Activated CD4-positive, alpha-beta T cell treated with anti-CD3 and anti-CD28 coated beads for 36 hours (primary cell): Measurements from ENCODE around the gene ENOX1. TPM values are rescaled to one million over a fixed set of nuclear protein-coding genes. Genes with fewer than 3 reads are reported as not detected.

ENCODE experiments used
- ATAC-seq: fragments of 200-7000 bp; cut with Tn5 transposase; one replicate; pipeline ENCODE4 v1.10.0; 2021; ENCODE audit warnings: mild to moderate bottlenecking, moderate library complexity
- CTCF ChIA-PET: fragments of 350-600 bp; sonication (Branson Sonifier 250); formaldehyde crosslinking; loops from one replicate; lab custom pipeline; 2021; ENCODE audit warnings: antibody characterized with exemption; lab: Charles Lee
- POLR2A ChIA-PET: fragments of 350-600 bp; sonication (Branson Sonifier 250); formaldehyde crosslinking; loops from one replicate; lab custom pipeline; 2021; ENCODE audit warnings: antibody characterized with exemption, inconsistent platforms; lab: Charles Lee
- DNase-seq: peaks from one replicate; pipeline ENCODE4 v3.0.0-alpha.2; 2020
- H3K27ac Mint-ChIP-seq: one replicate; pipeline ENCODE4 v1.8.0; 2021; ENCODE audit warnings: mixed read lengths
- H3K27me3 Mint-ChIP-seq: one replicate; pipeline ENCODE4 v1.8.0; 2021; ENCODE audit warnings: mixed read lengths
- H3K36me3 Mint-ChIP-seq: one replicate; pipeline ENCODE4 v1.8.0; 2021; ENCODE audit warnings: low read depth, mixed read lengths
- H3K4me1 Mint-ChIP-seq: one replicate; pipeline ENCODE4 v1.8.0; 2021; ENCODE audit warnings: mixed read lengths
- H3K4me3 Mint-ChIP-seq: one replicate; pipeline ENCODE4 v1.8.0; 2021; ENCODE audit warnings: mild to moderate bottlenecking, moderate library complexity, mixed read lengths
- H3K9me3 Mint-ChIP-seq: one replicate; pipeline ENCODE4 v1.8.0; 2021; ENCODE audit warnings: low read depth, mixed read lengths
- intact Hi-C, 2 experiments: fragments of 100-400 bp; cut with DNase I in 1 of 2; cut with micrococcal nuclease in 1 of 2; formaldehyde crosslinking; loops; one replicate each; pipeline versions ENCODE4 v1.14.2 to v1.15.1; 2022 to 2024; cut with DNase I, micrococcal nuclease
- total RNA-seq, 2 experiments: library from RNA; stranded (reverse); gene quantifications; one replicate each; pipeline ENCODE4 v1.2.3, GENCODE V29; 2021

Gene ENOX1
- total RNA-seq, 2 experiments from 2014 or later = 0.28 to 0.48 TPM

- H3K4me1 Mint-ChIP-seq = no peaks in the 10 kb centered on the region
- H3K27me3 Mint-ChIP-seq = no peaks in the 10 kb centered on the region
- H3K27ac Mint-ChIP-seq = no peak overlapping the region
- H3K4me3 Mint-ChIP-seq = no peak overlapping the region
- ChIA-PET POLR2A (no interaction called here), CTCF (interaction anchor here (0.8 kb wide), 1 partner anchor 8 kb away, joined by 3 read pairs; no protein-coding TSS in a partner anchor)
- H3K36me3 Mint-ChIP-seq = no peaks in the 10 kb centered on the region
- ATAC-seq = no peak
- intact Hi-C loops = no loop called here
- H3K9me3 Mint-ChIP-seq = no peaks in the 10 kb centered on the region
- no peak for DNase-seq
Measured at GRCh38 chr13:43510956-43511901, 275.5 kb downstream of the ENOX1 start.

DNA sequence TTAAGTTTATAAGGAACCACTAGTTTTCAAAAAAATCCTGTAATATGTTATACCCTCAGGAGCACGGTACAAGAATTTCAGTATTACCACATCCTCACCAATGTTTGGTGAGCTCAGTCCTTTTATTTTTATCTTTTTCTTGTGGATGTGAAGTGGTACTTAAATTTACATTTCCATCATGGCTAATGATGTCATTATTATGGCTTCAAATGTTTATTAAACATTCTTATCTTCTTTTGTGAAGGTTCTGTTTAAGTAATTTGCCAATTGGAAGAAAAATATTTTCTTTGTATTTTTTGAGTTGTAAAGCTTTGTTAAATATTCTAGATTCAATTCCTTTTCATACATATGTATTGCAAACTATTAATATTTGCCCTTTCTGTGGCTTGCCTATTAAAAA lies 291.0 kb downstream of the ENOX1 start:
- CTCF ChIA-PET = no interaction called here
- Mint-ChIP-seq H3K9me3 (peaks cover 2% of the 10 kb centered on the region), H3K27ac (no peak overlapping the region), H3K27me3 (peaks cover 12% of the 10 kb centered on the region), H3K36me3 (no peaks in the 10 kb centered on the region), H3K4me3 (no peak overlapping the region), H3K4me1 (no peaks in the 10 kb centered on the region)
- POLR2A ChIA-PET = no interaction called here
- ATAC-seq (no peak), DNase-seq (no peak)
- intact Hi-C loops = no loop called here

DNA sequence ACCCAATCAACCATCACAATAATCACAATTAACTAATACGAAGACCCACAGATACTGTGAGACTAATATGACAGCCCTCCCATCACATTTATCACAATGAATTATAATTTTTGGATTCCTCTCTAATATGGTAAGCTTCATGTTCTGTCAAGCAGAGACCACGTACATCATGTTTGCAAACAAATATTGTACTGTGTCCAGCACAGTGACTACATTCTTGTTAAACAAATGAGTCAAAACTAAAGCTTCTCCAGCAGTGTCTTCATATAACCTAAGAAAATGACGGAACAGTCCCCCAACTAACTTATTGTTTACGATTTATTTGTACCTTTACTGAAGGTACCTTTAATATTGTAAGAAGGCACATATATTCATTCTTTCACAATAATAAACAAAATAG lies 292.6 kb downstream of the ENOX1 start:
- POLR2A ChIA-PET = no interaction called here
- intact Hi-C loops = no loop called here
- Mint-ChIP-seq H3K9me3 (peaks cover 2% of the 10 kb centered on the region), H3K4me1 (no peaks in the 10 kb centered on the region), H3K27ac (no peak overlapping the region), H3K27me3 (peaks cover 3% of the 10 kb centered on the region), H3K36me3 (no peaks in the 10 kb centered on the region), H3K4me3 (no peak overlapping the region)
- DNase-seq (no peak), ATAC-seq (no peak)
- CTCF ChIA-PET = interaction anchor here (0.7 kb wide), 1 partner anchor 53 kb away, joined by 3 read pairs; no protein-coding TSS in a partner anchor

- POLR2A ChIA-PET = no interaction called here
- H3K4me1 Mint-ChIP-seq = no peaks in the 10 kb centered on the region
- CTCF ChIA-PET = interaction anchor here (0.7 kb wide), 1 partner anchor 52 kb away, joined by 3 read pairs; no protein-coding TSS in a partner anchor
- H3K4me3 Mint-ChIP-seq = no peak overlapping the region
- peaks cover 3% of the 10 kb centered on the region for H3K27me3 Mint-ChIP-seq
- H3K27ac Mint-ChIP-seq = no peak overlapping the region
- DNase-seq (no peak), ATAC-seq (no peak)
- peaks cover 2% of the 10 kb centered on the region for H3K9me3 Mint-ChIP-seq
- H3K36me3 Mint-ChIP-seq = no peaks in the 10 kb centered on the region
- intact Hi-C loops = no loop called here
Measured at GRCh38 chr13:43493496-43494000, 293.2 kb downstream of the ENOX1 start.

GRCh38 chr13:43492745-43493144 lies 294.0 kb downstream of the ENOX1 start:
- ATAC-seq (no peak), DNase-seq (no peak)
- intact Hi-C loops = no loop called here
- ChIA-PET POLR2A (no interaction called here), CTCF (interaction anchor here (0.8 kb wide), 1 partner anchor 16 kb away, joined by 3 read pairs; no protein-coding TSS in a partner anchor)
- no peak overlapping the region for H3K4me3 Mint-ChIP-seq
- H3K27ac Mint-ChIP-seq = no peak overlapping the region
- H3K27me3 Mint-ChIP-seq = no peaks in the 10 kb centered on the region
- no peaks in the 10 kb centered on the region for H3K36me3 Mint-ChIP-seq
- no peaks in the 10 kb centered on the region for H3K4me1 Mint-ChIP-seq
- H3K9me3 Mint-ChIP-seq = no peaks in the 10 kb centered on the region

DNA sequence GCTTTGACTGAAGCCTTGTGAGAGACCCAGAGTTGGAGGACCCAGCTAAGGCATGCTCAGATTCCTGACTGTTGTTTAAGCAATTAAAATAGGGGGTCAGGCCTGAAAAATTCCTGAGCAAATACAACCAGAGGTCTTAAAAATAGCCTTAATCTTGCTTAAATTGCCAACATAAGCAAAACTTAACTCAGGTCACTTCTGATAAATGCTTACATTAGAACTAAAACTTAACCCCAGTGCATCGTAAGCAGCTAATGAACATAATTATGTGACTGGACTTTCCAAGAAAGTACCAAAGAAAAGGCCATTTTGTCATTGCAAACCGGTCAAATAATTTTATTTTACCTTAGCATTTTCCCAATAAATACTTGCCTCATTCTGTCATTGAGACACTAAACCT lies 294.5 kb downstream of the ENOX1 start:
- no peaks in the 10 kb centered on the region for H3K36me3 Mint-ChIP-seq
- ChIA-PET CTCF (interaction anchor here (0.8 to 1.1 kb wide), 2 partner anchors 12 to 16 kb away, joined by 3 to 4 read pairs; no protein-coding TSS in a partner anchor), POLR2A (no interaction called here)
- intact Hi-C loops = no loop called here
- H3K9me3 Mint-ChIP-seq = no peaks in the 10 kb centered on the region
- H3K27ac Mint-ChIP-seq = no peak overlapping the region
- no peaks in the 10 kb centered on the region for H3K4me1 Mint-ChIP-seq
- H3K27me3 Mint-ChIP-seq = no peaks in the 10 kb centered on the region
- DNase-seq (no peak), ATAC-seq (no peak)
- H3K4me3 Mint-ChIP-seq = no peak overlapping the region

GRCh38 chr13:43489233-43489632 lies 297.5 kb downstream of the ENOX1 start:
- H3K4me3 Mint-ChIP-seq = no peak overlapping the region

GRCh38 chr13:43487885-43488284 lies 298.9 kb downstream of the ENOX1 start:
- intact Hi-C loops = no loop called here
- H3K27ac Mint-ChIP-seq = no peak overlapping the region

More at GRCh38 chr13:43489233-43489632, 297.5 kb downstream of the ENOX1 start:
- ChIA-PET POLR2A (no interaction called here), CTCF (interaction anchor here (1.1 kb wide), 1 partner anchor 20 kb away, joined by 3 read pairs; no protein-coding TSS in a partner anchor)
- Mint-ChIP-seq H3K4me1 (peaks cover 5% of the 10 kb centered on the region), H3K27me3 (no peaks in the 10 kb centered on the region), H3K27ac (no peak overlapping the region), H3K9me3 (no peaks in the 10 kb centered on the region), H3K36me3 (no peaks in the 10 kb centered on the region)
- no peak for DNase-seq
- ATAC-seq = no peak
- intact Hi-C loops = no loop called here

GRCh38 chr13:43487461-43487860 lies 299.3 kb downstream of the ENOX1 start:
- Mint-ChIP-seq H3K4me3 (no peak overlapping the region), H3K27ac (no peak overlapping the region), H3K4me1 (peaks cover 7% of the 10 kb centered on the region), H3K36me3 (no peaks in the 10 kb centered on the region), H3K27me3 (no peaks in the 10 kb centered on the region), H3K9me3 (no peaks in the 10 kb centered on the region)
- ChIA-PET POLR2A (no interaction called here), CTCF (no interaction called here)
- intact Hi-C loops = no loop called here
- no peak for DNase-seq
- ATAC-seq = no peak

More at GRCh38 chr13:43487885-43488284, 298.9 kb downstream of the ENOX1 start:
- no peaks in the 10 kb centered on the region for H3K27me3 Mint-ChIP-seq
- POLR2A ChIA-PET = no interaction called here
- no peaks in the 10 kb centered on the region for H3K9me3 Mint-ChIP-seq
- no peaks in the 10 kb centered on the region for H3K36me3 Mint-ChIP-seq
- H3K4me3 Mint-ChIP-seq = no peak overlapping the region
- peaks cover 7% of the 10 kb centered on the region for H3K4me1 Mint-ChIP-seq
- no peak for DNase-seq
- CTCF ChIA-PET = no interaction called here
- ATAC-seq = no peak

- intact Hi-C loops = no loop called here
- H3K9me3 Mint-ChIP-seq = no peaks in the 10 kb centered on the region
- no peak overlapping the region for H3K27ac Mint-ChIP-seq
- no peak for DNase-seq
- CTCF ChIA-PET = no interaction called here
- peaks cover under 1% of the 10 kb centered on the region for H3K27me3 Mint-ChIP-seq
- ATAC-seq = no peak
- peaks cover 7% of the 10 kb centered on the region for H3K4me1 Mint-ChIP-seq
- H3K4me3 Mint-ChIP-seq = no peak overlapping the region
- POLR2A ChIA-PET = no interaction called here
- H3K36me3 Mint-ChIP-seq = no peaks in the 10 kb centered on the region
Measured at GRCh38 chr13:43484432-43485225, 302.1 kb downstream of the ENOX1 start.

GRCh38 chr13:43483930-43484329 lies 302.8 kb downstream of the ENOX1 start:
- intact Hi-C loops = no loop called here
- ChIA-PET POLR2A (no interaction called here), CTCF (no interaction called here)
- Mint-ChIP-seq H3K9me3 (no peaks in the 10 kb centered on the region), H3K36me3 (no peaks in the 10 kb centered on the region), H3K27me3 (peaks cover 4% of the 10 kb centered on the region), H3K4me1 (peaks cover 7% of the 10 kb centered on the region), H3K4me3 (no peak overlapping the region), H3K27ac (no peak overlapping the region)
- DNase-seq (no peak), ATAC-seq (no peak)
